NCI-H146 treated with DMSO at 0.1 percent for 48 hours (cell line): ENCODE results near the gene RALGPS1.

Source experiments
- DNase-seq: peaks from one replicate; lab custom pipeline; 2025; ENCODE audit not compliant: unreplicated experiment; lab: John Stamatoyannopoulos, UW

The RALGPS1 gene

GRCh38 chr9:127096208-127096607 lies 181.6 kb downstream of the RALGPS1 start:
- DNase-seq = no peak

GRCh38 chr9:127097683-127098082 lies 183.1 kb downstream of the RALGPS1 start:
- DNase-seq = no peak

GRCh38 chr9:127098916-127099553 lies 184.5 kb downstream of the RALGPS1 start:
- DNase-seq = no peak

GRCh38 chr9:127099664-127100063 lies 185.1 kb downstream of the RALGPS1 start:
- no peak for DNase-seq

- no peak for DNase-seq
Observed at GRCh38 chr9:127102176-127102575, 187.6 kb downstream of the RALGPS1 start.

GRCh38 chr9:127102788-127103187 lies 188.2 kb downstream of the RALGPS1 start:
- DNase-seq = no peak

- no peak for DNase-seq
Observed at GRCh38 chr9:127104581-127105311, 190.2 kb downstream of the RALGPS1 start.

GRCh38 chr9:127105805-127106465 lies 191.4 kb downstream of the RALGPS1 start:
- no peak for DNase-seq

- DNase-seq = no peak
Observed at GRCh38 chr9:127106466-127106855, 191.9 kb downstream of the RALGPS1 start.

- DNase-seq = no peak
Observed at GRCh38 chr9:127107171-127107928, 192.8 kb downstream of the RALGPS1 start.

- no peak for DNase-seq
Observed at GRCh38 chr9:127107929-127108876, 193.6 kb downstream of the RALGPS1 start.

GRCh38 chr9:127109212-127109711 lies 194.7 kb downstream of the RALGPS1 start:
- peak; percentile 5 for DNase-seq

- DNase-seq = no peak
Observed at GRCh38 chr9:127112056-127112455, 197.5 kb downstream of the RALGPS1 start.

- DNase-seq = no peak
Observed at GRCh38 chr9:127112735-127113161, 198.2 kb downstream of the RALGPS1 start.

GRCh38 chr9:127113191-127113972 lies 198.8 kb downstream of the RALGPS1 start:
- no peak for DNase-seq

GRCh38 chr9:127114606-127115005 lies 200.0 kb downstream of the RALGPS1 start:
- no peak for DNase-seq

GRCh38 chr9:127116088-127116726 lies 201.6 kb downstream of the RALGPS1 start:
- DNase-seq = no peak

- DNase-seq = no peak
Observed at GRCh38 chr9:127116957-127117356, 202.4 kb downstream of the RALGPS1 start.

- DNase-seq = no peak
Observed at GRCh38 chr9:127117801-127118200, 203.2 kb downstream of the RALGPS1 start.
